SIG-M5 treated with dmso at 0.1 percent for 504 hours (cell line): ENCODE measurements around the gene LGSN.
A peak's percentile ranks its signal among the peaks of the same experiment; 100 is the strongest.
"Not testable (repeated sequence)": the region's sequence is repeated elsewhere in the genome, so short reads cannot be mapped to it uniquely, and the experiment has no call there.

ENCODE experiments used
- DNase-seq: peaks from one replicate; lab custom pipeline; 2025; ENCODE audit not compliant: unreplicated experiment; lab: John Stamatoyannopoulos, UW

The LGSN gene, protein sequence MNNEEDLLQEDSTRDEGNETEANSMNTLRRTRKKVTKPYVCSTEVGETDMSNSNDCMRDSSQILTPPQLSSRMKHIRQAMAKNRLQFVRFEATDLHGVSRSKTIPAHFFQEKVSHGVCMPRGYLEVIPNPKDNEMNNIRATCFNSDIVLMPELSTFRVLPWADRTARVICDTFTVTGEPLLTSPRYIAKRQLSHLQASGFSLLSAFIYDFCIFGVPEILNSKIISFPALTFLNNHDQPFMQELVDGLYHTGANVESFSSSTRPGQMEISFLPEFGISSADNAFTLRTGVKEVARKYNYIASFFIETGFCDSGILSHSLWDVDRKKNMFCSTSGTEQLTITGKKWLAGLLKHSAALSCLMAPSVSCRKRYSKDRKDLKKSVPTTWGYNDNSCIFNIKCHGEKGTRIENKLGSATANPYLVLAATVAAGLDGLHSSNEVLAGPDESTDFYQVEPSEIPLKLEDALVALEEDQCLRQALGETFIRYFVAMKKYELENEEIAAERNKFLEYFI

GRCh38 chr6:63319939-63320338 lies at the start of gene LGSN:
TSS of gene LGSN (minus strand) at chr6:63319983. CDS start at chr6:63319943, 40 bp downstream.
- DNase-seq = no peak

DNA sequence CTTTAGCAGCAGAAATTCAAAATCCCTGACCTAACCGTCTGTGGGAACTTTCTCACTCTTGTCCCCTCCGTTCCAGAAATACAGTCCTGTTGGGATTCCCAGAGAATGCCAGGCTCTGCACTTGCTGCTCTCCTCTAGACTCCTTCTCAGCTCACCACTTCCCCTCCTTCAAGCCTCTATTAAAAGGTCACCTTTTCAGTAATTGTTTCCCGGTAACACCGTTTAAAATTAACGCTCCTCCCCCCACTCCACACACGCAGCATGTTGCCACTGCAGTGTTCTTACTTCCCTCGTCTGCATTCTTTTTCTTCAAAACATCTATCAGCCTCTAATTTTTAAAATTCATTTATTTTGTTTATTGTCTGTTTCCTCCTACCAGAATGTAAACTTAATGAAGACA lies 48.6 kb upstream of the LGSN start:
- no peak for DNase-seq

GRCh38 chr6:63362500-63363120 lies 42.8 kb upstream of the LGSN start:
- not testable (repeated sequence) for DNase-seq

- DNase-seq = not testable (repeated sequence)
These were observed 37.6 kb upstream of the LGSN start for GRCh38 chr6:63357384-63357783.

GRCh38 chr6:63355632-63356031 lies 35.8 kb upstream of the LGSN start:
- no peak for DNase-seq

GRCh38 chr6:63353286-63353630 lies 33.5 kb upstream of the LGSN start:
- DNase-seq = no peak

- peak; percentile 83 for DNase-seq
These were observed 32.9 kb upstream of the LGSN start for GRCh38 chr6:63352544-63353285.

DNA sequence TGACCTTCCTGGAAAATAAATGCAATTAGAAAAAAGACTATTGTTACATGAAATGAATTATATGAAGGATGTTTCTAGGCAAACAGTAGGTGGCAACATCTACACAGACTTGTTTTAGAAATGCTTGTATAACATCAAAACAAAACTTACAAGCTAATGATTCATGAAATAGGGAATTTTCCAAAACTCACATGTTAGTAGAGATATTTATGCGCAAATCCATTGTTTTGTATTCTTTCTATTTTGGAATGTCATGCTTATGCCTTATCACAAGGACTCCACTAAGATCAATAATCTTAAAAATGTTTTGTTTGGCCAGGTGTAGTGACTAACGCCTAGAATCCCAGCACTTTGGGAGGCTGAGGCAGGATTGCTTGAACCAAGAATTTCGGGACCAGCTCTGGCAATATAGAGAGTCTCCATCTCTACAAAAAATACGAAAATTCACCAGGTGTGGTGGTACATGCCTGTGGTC lies 32.3 kb upstream of the LGSN start:
- DNase-seq = peak; percentile 21

DNA sequence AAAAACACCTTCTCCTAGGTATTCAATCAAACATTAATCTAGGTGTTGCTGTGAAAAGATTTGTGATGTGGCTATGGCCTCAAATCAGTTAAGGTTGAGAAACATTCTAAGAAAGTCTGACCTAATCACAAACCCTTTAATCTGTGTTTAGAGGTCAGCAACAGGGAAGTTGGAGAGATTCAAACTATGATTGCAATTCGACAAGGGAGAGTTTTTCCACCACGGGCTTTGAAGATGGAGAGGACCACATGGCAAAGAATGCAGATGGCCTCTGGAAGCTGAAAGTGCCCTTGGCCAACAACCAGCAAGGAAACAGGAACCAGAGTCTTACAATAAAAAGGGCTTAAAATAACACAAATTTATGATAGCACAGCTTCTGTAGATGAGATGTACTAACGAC lies 29.6 kb upstream of the LGSN start:
- DNase-seq = peak; percentile 32

GRCh38 chr6:63348836-63349235 lies 29.1 kb upstream of the LGSN start:
- DNase-seq = no peak

DNA sequence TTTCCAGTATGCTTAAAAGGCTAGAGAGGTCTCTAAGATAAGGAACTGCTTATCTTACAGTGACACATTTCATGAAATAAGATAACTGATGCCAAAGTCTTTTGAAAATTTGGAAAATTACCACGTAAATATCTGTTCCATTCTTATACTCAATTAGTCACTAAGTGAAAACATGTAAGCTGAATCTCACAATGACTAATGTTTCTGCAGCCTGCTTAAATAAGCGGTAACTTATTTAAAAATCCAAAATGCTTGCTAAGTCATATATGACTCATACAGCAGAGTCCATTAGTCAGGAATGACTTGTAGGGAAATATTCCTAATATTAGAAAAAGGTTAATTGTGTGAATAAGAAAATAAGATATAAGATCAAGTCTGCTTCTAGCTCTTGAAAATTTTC lies 27.8 kb upstream of the LGSN start:
- no peak for DNase-seq

DNA sequence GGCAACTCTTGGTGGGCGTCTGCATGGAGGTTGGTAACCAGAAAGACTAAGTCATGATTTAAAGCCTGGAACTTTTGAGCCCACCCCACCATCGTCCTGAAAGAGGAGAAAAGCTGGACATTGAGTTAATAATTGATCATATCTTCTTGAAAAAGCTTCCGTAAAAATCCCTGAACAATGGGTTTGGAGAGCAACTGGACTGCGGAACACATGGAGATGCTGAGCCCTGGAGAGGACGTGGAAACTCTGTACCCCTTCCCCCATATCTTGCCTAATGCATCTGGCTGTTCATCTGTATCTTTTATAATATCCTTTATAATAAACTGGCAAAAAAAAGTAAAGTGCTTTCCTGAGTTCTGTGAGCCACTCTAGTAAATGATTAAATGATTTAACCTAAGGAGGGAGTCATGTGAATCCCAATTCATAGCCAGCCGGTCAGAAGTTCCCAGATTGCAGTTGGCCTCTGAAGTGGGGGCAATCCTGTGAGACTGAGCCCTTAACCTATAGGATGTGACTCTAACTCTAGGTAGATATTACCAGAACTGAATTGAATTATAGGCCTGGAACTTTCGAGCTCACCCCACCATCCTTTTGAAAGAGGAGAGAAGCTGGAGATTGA lies 26.5 kb upstream of the LGSN start:
- DNase-seq = no peak

GRCh38 chr6:63340351-63340750 lies 20.6 kb upstream of the LGSN start:
- no peak for DNase-seq

DNA sequence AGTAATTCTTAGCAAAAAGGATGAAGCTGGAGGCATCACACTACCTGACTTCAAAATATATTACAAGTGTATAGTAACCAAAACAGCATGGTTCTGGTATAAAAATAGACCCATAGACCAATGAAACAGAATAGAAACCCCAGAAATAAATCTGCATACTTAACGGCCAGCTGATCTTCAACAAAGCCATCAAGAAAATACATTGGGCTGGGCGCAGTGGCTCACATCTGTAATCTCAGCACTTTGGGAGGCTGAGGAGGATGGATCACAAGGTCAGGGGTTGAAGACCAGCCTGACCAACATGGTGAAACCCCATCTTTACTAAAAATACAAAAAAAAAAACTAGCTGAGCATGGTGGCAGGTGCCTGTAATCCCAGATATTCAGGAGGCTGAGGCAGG lies 14.9 kb upstream of the LGSN start:
- not testable (repeated sequence) for DNase-seq

DNA sequence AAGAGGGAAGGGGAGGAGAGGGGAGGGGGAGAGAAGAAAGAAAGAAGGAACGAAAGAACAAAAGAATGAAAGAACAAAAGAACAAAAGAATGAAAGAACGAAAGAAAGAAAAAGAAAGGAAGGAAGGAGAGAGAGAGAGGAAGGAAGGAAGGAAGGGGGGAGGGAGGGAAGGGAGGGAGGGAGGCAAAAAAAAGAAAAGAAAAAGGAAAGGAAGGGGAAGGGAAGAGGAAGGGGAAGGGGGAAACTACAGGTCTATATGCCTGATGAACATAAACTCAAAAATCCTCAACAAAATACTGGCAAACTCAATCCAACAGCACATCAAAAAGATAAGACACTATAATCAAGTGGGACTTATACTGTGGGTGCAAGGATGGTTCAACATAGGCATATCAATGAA lies 13.7 kb upstream of the LGSN start:
- no peak for DNase-seq

DNA sequence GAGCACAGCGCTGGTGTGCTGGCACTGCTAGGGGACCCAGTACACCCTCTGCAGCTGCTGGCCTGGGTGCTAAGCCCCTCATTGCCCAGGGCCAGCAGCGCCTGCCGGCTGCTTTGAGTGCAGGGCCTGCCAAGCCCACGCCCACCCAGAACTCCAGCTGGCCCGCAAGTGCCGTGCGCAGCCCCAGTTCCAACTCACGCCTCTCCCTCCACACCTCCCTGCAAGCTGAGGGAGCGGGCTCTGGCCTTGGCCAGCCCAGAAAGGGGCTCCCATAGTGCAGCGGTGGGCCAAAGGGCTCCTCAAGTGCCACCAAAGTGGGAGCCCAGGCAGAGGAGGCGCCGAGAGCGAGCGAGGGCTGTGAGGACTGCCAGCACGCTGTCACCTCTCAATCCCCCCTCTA lies 6.8 kb upstream of the LGSN start:
- DNase-seq = not testable (repeated sequence)

DNA sequence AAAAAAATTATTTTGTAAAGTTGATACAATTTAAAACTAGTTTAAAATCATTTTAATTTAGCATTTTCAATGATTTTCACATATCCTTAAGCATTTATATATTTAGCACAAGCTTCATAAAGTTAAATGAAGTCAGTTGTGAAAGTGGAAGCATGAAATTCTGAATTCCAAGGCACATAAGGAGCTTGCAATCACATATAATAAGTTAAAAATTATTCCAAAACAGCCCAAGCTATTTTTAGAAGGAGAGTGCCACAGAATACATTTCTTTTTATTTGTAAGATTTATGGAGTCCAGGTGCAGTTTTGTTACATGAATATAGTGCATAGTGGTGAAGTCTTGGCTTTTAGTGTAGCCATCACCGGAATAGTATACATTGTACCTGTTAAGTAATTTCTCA lies 3.2 kb upstream of the LGSN start:
- DNase-seq = no peak

DNA sequence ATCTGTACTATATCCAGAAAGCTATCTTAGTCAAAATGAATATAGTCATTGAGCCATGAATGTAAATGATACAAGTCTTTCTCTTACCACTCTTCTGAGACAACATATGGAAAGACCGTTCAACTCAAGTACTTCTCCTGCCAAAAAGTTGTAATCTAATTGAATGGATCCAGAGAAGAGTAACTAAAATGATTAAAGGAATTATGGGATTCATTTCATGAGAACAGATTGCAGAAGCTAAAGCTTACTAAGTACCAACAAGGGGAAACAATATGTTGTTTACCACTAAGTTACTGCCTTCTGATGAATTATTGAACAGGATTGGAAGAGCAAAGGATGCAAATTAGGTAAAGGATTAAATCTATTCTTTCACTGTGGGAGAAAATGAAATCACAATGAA lies 2.0 kb upstream of the LGSN start:
- no peak for DNase-seq

DNA sequence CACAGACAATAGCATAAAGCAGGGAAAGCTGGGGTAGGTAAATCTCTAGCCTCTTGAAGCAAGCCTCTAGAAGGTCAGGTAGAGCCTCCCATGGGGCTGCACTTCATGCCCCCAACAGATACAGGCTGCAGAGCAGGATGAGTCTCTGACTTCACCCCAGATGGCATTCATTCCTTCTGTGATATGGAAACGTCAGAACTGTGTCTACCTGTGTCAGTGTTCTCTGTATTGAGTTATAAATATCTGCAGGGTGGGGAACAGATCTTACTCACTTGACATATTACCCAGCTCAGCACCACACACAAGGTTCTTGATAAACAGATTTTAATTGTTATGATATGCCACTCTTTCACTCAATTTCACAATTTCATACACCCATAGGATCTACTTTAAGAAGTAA lies 2.1 kb downstream of the LGSN start:
- no peak for DNase-seq

DNA sequence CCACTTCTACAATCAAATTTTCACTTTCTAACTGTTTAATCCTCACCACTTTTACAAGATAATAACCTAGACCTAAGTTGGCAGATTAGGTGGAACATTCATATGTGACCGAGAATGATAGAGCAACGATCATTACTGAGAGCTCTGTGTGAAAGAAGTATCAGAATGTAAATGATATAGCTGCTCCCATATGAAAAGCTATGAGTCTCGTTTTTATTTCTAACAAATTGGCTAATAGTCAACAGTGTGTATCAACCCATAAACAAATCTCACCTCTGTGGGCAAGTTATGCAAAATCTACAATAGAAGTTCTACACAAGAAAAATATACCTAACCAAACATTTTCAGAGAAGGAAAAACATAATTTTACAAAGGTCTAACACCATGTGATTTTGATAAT lies 3.7 kb downstream of the LGSN start:
- DNase-seq = no peak

GRCh38 chr6:63313111-63313510 lies 6.7 kb downstream of the LGSN start:
- DNase-seq = no peak
